Suppressor macrophage treated with lipopolysaccharide for 1 hour (primary cell): ENCODE results near the gene DCAF4L1.
A peak's percentile ranks its signal among the peaks of the same experiment; 100 is the strongest.

ENCODE experiments used
- DNase-seq, 3 donors: peaks; one replicate each; pipeline ENCODE4 v3.0.0-alpha.2; 2020 to 2022

Gene DCAF4L1

GRCh38 chr4:41981456-41981855 is at the start of gene DCAF4L1:
Gene DCAF4L1 (plus strand): TSS chr4:41981756. CDS start chr4:41981793, 37 bp downstream.
- DNase-seq = no peak

- no peak for DNase-seq
These were observed 48.6 kb upstream of the DCAF4L1 start for GRCh38 chr4:41932988-41933387.

- peak; percentile 85 to 95 (median 92) for DNase-seq
These were observed 47.5 kb upstream of the DCAF4L1 start for GRCh38 chr4:41933997-41934503.

GRCh38 chr4:41934514-41934900 is 47.0 kb upstream of the DCAF4L1 start:
- peak; percentile 64 to 87 (median 84) for DNase-seq

- peak; percentile 89 to 91 (median 89) for DNase-seq
These were observed 46.5 kb upstream of the DCAF4L1 start, which contains the start of gene TMEM33 for GRCh38 chr4:41934901-41935651. Gene TMEM33 (plus strand): TSS chr4:41935429. CDS start chr4:41935485, 56 bp downstream.

- peak; percentile 46 to 59 (median 55) for DNase-seq
These were observed 45.9 kb upstream of the DCAF4L1 start for GRCh38 chr4:41935652-41936021.

GRCh38 chr4:41939016-41939626 is 42.4 kb upstream of the DCAF4L1 start:
- DNase-seq = peak; percentile 33 to 74 (median 71)

GRCh38 chr4:41940834-41941233 is 40.7 kb upstream of the DCAF4L1 start:
- DNase-seq = no peak

- DNase-seq = no peak
These were observed 38.0 kb upstream of the DCAF4L1 start for GRCh38 chr4:41943506-41943905.

GRCh38 chr4:41944089-41944488 is 37.5 kb upstream of the DCAF4L1 start:
- DNase-seq = no peak

GRCh38 chr4:41949531-41949930 is 32.0 kb upstream of the DCAF4L1 start:
- no peak for DNase-seq

- DNase-seq = peak; percentile 26 to 47 (median 47)
These were observed 23.9 kb upstream of the DCAF4L1 start for GRCh38 chr4:41957634-41958033.

GRCh38 chr4:41963105-41963504 is 18.5 kb upstream of the DCAF4L1 start:
- peak; percentile 55 to 61 (median 61) for DNase-seq

- no peak for DNase-seq
These were observed 17.2 kb upstream of the DCAF4L1 start for GRCh38 chr4:41964401-41964800.

- DNase-seq = no peak
These were observed 14.2 kb upstream of the DCAF4L1 start for GRCh38 chr4:41967392-41967791.

- DNase-seq = peak; percentile 66 to 77 (median 67)
These were observed 11.9 kb upstream of the DCAF4L1 start for GRCh38 chr4:41969671-41970070.

GRCh38 chr4:41975341-41975740 is 6.2 kb upstream of the DCAF4L1 start:
- no peak for DNase-seq

- DNase-seq = no peak
These were observed 4.6 kb upstream of the DCAF4L1 start for GRCh38 chr4:41976775-41977516.

- DNase-seq = peak; percentile 46 to 60 (median 47)
These were observed 3.8 kb upstream of the DCAF4L1 start for GRCh38 chr4:41977709-41978108.

GRCh38 chr4:41982716-41983115 is 1.2 kb downstream of the DCAF4L1 start:
- no peak for DNase-seq

- DNase-seq = no peak
These were observed 3.6 kb downstream of the DCAF4L1 start for GRCh38 chr4:41985151-41985550.

- no peak for DNase-seq
These were observed 8.4 kb downstream of the DCAF4L1 start for GRCh38 chr4:41989994-41990364.

- DNase-seq = peak; percentile 95 to 98 (median 97)
These were observed 9.0 kb downstream of the DCAF4L1 start, which contains the start of gene SLC30A9 for GRCh38 chr4:41990365-41991111. Gene SLC30A9 (plus strand): TSS chr4:41990530. CDS start chr4:41990652, 122 bp downstream.
